Measurements from ENCODE around the gene PDSS2.

DNA sequence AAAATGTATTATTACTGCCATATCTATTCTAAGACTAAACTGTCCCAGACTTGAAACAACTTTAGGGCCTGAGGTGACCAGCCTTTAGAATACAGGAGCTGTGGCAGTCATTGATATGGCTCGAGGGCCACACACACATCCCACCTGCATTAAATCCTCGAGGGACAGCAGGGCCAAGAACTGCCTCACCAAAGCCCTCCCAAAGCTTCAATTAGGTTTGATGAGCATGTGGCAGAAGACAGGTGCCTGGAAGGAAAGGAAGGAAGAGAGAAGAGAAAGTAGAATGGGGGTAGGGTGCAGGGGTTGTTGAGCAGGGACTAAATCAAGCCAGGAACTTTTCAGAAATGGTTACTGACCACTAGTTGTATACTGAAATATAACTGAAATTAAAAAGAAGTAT, 115.0 kb downstream of the PDSS2 start:
- TF ChIP-seq, protein P1, sequence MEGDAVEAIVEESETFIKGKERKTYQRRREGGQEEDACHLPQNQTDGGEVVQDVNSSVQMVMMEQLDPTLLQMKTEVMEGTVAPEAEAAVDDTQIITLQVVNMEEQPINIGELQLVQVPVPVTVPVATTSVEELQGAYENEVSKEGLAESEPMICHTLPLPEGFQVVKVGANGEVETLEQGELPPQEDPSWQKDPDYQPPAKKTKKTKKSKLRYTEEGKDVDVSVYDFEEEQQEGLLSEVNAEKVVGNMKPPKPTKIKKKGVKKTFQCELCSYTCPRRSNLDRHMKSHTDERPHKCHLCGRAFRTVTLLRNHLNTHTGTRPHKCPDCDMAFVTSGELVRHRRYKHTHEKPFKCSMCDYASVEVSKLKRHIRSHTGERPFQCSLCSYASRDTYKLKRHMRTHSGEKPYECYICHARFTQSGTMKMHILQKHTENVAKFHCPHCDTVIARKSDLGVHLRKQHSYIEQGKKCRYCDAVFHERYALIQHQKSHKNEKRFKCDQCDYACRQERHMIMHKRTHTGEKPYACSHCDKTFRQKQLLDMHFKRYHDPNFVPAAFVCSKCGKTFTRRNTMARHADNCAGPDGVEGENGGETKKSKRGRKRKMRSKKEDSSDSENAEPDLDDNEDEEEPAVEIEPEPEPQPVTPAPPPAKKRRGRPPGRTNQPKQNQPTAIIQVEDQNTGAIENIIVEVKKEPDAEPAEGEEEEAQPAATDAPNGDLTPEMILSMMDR (IDR thresholded peaks at IDR 0.05), result no peak
- TF ChIP-seq POLR2AphosphoS5 (IDR thresholded peaks at IDR 0.05; ENCODE audit: low read depth, low read length), result no peak

All from Panc1 (cell line).